GM18499 (cell line): ENCODE data around the gene TIMP3.

ENCODE experiments used
- ATAC-seq: cut with Tn5 transposase; IDR thresholded peaks from one replicate; pipeline ENCODE4 v1.9.1; 2021; ENCODE audit warnings: moderate number of reproducible peaks; ENCODE audit not compliant: insufficient read depth, unreplicated experiment

The TIMP3 gene

DNA sequence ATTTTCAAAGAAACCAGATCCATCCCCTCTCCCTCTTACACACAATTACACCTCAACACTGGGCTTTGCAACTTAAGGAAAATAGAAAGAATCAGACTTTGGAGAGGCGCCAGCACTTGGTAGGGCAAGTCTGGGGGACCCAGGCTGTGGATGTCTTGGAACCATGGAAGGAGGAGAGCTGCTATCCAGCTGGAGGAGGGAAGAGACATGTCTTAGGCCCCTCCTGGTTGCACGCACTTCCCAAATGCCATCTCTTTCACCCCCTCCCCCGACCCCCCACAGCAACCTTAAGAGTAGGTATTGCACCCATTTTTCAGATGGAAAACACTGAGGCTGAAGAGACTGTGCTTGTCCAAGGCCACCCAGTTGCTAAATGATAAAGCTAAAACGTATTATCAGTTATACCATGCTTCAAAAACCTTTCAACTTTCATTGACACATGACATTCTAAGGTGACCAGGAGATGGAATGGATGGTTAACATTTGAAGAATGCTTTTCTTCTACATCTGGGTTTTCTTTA is 3.9 kb downstream of the TIMP3 start:
- no peak for ATAC-seq

DNA sequence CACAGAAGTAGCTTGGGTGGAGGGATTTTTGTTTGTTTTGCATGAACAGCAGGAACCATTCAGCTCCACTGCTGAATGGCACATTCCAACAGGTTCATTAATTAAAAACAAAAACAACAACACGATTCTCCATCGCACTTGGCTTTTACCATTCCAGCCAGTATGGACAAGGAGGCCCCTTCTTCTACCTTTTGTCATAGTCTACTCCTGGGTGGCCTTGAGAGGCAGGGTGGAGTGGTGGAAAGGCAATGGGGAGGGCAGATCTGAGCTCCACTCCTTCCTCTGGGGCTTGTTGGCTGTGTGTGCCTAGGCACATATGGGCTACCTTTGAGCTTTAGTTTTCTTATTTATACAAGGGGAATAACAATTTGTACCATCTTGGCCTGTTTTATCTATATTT is 4.8 kb downstream of the TIMP3 start:
- ATAC-seq, result no peak

DNA sequence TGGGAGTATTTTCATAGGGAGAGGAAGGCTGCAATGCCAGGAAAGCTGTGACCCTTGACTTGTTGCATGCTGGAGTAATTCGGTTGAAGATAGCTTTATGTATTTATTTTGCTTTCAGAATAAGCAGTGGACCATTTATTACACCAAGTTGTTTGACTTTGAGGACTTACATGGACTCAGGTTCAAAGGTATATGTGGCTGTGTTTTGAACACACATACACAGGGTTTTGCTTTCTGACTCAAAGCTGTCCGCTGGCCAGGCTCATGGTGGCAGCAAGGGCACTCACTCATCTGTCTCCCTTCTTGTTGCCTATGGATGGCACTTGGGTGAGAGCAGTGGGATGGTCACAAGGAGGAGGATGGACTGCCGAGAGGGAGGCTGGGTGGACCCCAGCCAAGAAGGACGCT is 6.5 kb downstream of the TIMP3 start:
- no peak for ATAC-seq

DNA sequence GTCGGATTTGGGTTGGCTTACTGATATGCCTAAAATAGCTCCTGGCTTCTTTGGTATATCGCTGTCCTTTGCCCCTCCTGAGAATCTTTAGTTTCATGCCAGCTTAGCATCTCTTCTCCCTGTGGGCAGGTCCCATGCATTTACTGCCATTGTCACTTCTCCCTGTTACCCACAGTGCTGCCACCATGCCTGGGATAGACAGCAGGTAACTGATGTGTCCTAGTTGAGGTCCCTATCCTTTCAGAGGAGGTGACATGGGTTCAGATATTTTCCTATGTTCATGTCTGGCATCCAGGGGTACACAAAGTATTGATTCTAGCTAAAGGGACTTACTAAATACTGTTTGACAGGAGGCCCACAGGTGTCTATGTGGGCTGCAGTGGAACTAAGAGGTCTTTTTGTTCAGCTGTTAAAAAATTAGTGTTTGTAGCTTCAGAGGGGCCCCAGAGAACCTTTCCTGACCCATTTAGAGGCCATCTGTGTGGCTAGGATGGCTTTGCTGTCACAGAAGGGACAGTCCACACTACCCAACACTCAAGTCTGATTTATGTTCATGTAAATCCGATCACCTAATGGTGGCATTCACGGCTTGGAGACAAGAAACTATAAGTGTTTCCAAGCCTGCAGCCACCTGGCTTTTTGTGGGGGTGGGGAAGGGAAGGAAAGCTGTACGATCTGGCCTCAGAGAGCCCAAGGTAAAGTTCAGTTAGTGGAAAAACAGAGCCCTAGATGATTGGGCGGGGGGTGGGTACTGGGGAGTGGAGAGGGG is 8.5 kb downstream of the TIMP3 start:
- ATAC-seq, result no peak

DNA sequence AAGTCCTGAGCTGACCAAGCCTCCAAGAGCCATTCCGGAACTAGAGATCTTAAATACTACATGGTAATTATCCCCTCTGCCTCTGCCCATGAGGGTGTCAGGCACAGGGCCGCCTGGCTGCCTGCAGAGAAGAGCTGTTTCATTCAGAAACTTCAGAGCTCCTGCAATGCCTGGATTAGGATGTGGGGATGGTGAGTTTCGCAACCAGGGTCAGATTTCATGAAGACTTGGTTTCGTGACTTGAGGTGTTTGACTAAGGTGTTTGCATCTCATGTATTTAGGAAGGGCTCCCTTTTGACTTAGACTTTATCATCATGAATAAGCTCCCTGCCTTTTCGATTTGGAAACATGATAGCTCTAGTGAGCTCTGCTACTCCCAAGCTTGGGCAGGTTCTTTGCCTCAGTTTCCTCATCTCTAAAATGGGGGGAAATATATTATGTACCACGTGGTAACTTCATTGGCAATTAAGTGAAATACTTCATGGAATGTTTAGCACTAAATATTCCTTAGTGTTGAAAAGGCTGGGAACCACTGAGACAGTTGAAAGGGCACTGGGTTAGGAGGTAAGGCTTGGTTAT is 9.1 kb downstream of the TIMP3 start:
- no peak for ATAC-seq

DNA sequence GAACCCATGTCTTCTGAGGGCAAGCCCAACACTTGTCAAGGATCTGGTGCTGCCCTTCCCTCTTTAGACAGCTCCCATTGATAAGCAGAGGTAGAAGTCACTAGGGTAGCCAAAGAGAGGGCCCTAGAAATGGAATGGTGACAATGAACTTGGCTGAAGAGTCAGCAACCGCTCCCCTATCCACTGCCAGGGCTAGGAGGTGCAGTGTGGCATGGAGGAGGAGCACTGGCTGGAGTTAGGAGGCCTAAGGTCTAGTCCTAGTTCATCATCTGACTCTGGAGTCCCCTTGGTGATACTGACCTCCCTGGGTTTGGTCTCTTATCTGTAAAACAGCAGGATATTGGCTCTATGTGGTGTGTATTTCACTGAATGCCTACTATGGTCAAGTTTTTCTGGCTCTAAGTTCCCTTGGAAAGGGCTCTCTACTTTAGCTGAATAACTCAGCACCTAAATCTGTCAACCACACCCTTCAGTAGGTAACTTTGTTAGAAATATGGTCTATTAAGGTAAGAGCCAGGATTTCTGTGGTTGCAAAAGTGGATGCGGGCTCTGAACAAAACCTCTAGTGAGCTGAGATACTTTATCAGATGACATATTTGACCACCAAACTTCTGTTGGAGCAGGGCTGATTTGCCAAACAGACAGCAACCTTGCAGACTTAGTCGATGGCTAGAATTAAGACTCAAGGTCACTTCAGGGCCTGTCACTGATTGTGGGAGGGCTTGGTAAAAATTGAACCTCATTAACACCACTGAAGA is 10.5 kb downstream of the TIMP3 start:
- ATAC-seq, result no peak

DNA sequence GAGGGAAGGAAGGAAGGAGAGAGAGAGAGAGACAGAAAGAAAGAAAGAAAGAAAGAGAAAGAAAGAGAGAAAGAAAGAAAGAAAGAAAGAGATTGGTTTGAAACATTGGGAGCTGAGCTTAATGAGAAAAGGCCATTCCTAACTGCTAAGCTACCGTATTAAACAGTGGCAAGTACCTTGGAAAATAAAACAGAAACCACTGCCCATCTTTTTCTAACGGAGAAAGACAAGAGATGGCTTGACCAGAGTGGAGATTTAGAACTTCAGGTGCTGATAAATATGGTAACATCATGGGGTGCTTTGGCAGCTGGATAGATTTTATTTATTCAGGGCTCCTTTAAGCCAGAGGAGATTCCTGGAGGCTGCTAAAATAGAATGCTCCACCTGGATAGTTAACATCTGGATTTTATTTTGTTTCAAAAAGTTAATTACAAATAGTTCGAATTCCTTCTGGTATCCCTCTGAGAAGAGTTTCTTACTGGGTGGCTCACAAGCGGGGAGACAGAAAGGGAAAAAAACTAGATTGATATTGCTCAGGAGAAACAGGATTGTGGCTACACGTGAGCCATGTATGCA is 12.9 kb downstream of the TIMP3 start:
- no peak for ATAC-seq

DNA sequence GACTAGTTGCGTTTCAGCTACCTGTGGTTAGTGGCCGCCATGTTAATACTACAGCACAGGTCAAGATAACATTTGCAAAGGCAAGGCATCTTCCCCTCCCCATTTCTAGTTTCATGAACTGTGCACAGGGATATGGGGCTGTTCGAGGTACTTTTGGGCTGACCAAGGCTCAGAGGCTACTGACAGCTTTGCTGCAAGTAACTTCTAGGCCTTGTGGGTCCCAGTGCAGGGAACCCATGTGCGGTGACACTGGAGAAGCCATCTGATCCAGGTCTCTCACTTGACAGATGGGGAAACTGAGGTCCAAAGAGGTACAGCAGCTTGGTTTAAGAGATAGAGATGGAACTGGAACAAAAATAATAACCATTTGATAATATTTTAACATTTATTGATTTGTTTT is 13.6 kb downstream of the TIMP3 start:
- ATAC-seq, result no peak

DNA sequence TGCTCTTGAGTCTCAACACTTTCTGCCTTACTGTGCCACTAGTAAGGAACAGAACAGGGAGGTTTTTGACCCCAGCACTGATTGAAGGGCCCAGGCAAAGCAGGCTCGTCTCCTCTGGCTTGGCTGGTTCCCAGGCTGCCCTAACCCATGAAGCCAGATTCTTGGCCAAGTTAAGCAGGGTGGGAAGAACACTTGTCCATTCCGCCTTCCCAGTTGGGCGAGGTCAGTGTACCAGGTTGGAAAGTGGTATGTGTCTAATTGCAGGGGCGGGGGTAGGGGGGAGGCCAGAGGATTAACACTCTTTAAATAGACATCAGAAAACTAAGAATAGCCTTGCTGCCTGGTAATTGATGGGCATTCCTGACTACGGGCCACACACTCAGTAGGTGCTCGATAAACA is 14.4 kb downstream of the TIMP3 start:
- ATAC-seq, result no peak

DNA sequence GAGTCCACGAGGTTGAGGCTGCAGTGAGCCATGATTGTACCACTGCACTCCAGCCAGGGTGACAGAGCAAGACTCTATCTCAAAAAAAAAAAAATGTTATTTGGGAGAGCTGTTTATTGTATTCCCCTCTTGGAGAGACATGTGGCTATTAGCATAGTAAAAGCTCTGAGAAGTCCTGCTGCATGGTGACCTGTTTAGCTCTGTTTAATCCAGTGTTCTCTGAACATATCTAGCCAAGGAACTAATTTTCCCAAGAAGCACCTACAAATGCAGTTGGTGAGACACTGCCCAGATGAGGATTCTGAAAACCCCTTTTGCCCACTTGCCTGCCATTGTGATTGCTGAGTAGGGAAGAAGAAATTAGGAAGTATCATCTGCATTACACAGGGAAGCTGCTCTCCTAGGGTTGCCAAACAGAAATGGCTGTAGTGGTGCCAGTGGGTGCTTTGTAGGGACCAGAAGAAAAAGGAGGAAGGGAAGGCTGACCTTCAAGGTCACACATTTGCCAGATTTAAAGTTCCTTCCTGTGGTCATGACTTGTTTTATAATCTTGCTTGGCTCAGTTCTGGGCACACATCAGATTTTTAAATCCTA is 15.7 kb downstream of the TIMP3 start:
- no peak for ATAC-seq

DNA sequence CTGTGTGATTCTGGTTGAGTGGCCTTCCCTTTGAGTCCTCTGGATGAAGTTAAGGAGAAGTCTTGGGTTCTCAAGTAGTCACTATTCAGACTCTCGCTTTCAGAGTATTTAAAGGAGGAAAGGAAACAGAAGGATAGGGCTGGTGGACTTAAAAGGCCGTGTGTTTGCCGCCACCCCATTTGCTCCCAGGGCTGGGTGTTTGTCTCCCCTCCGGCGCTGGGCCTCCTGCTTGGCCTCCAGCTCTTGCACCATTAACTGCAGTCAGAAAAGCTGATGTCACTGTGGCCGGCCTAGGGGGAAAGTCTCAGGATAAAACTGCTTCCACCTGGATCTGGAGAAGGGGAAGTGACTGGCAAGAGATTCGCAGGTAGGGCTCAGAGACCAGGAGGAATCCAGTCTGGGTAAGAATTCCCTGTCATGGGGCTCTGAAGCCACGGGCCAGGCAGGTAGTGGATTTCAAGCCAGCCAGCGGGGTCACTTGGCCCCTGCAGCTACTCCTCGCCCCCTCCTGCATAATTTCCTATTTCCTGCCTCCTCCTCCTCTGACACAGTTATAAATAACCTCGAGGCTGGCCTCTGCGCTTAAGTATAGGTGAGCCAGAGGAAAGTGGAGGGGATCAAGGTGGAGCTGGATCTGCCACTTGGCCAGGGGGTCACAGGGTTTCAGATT is 17.1 kb downstream of the TIMP3 start:
- no peak for ATAC-seq

DNA sequence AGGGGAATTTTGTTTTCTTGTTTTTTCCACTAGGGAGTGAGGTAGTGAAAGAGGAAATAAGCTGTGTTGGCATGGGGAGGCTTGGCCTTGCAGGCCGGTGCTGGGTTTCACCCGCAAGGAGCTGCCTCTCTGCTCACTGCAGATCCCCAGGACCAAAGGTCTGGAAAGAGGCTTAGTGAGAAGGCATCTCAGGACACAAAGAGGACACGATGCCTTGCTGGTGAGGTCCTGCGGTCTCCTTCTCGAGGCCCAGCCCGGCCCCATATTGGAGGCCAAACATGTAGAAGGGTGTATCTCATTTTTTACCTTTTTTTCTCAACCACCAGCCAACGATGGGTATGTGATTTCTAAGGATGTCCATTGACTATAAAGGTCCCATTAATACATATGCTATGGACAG is 17.6 kb downstream of the TIMP3 start:
- ATAC-seq, result no peak

DNA sequence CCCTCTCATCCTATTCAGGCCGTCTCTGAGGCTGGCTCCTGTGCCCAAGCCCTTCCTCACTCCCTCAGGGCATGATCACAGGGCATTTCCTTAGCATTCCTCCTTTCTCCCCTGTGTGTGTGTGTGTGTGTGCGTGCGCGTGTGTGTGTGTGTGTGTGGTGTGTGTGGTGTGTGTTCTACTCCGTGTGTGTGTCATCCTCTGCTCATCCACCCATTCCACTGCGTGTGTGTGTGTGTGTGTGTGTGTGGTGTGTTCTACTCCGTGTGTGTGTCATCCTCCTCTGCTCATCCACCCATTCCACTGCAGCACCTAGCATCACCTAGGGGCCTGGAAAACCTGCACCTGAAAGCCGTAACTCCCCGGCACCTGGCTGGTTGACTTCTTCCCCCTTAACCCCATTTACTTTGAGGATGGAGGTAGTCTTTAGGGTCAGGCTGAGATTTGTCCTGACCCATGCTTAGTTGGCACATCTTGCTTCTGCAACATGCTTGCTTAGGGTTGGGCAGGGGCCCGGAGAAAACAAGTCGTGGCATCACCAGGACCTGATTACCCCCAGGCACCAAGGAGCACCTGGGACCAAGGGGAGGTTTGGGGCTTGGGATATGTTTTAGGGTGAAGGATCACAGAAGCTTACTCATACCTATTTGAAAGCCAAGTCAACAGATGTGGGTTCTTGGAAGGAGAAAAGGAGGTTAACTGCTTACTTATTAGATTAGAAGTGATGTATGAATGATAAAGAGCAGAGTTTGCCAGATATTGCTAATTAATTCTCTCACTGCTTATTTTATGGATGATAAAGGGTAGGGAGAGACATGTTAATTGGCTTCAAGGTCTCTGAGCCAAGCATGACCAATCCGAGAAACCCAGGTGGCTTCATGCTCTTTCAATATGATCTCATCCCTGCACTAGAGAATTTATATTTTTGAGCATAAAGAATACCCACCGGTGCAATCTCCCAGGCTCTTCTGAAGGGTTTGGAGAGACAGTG is 18.9 kb downstream of the TIMP3 start:
- ATAC-seq, result no peak

DNA sequence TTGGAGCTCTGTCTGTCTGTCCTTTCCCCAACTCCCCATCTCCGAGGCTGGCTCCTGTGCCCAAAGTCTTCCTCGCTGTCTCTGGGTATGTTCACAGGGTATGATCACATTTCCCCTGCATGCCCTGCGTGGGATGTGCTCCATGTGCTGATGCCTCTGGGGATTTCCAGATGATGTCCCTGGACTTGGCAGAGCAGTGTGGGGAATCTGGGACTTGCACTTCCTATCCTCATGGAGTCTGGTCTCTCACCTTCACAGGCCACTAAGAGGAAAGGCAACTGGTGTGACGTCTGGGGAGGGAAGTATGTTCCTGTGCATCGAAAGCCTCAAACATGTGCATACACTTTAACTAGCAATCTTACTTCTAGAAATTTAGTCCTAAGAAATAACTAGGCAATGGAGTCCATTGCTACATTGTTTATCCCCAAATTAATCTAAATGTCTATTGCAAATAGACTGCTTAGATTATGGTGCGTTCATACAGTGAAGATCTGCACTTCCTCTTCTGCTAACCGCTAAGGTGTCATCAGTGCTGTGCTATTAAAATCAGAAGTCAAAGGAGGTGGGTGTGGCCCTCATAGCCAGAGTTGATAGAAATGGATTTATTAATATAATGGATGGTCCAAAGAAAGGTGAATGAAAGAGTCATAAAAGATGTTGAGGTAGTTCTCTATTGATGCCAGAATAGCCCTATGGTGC is 20.8 kb downstream of the TIMP3 start:
- ATAC-seq, result no peak

DNA sequence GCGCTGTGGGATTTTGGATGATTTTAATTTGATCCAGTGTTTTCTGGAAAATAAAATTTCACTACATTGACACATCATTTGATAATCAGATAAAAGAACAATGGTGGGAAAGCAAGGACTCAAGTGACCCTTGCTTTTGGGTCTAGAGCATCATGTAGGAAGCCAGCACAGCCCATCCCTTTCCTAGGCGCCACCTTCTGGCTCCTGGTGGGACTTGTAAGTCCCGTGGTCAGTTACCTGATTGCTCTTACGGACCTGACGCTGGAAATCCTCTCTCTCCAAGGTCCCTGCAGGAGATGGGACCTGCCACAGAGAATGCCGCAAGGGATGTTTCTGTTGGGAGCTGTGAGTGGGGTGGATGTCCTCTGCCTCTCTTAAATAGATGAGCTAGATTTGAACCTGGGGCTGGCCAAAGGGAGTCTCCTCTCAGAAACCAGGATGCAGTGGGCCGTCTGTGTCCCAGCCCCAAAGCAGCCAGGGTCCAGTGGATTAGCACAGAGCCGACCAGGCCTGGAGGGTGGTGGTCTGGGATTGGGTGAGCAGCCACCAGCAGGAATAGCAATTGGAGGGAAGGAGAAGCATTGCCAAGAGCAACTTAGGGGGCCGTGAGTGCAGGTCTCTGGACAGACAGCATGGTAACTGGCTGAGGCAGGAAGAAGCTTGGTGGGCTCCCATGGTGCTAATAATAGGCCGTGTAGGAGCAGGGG is 21.7 kb downstream of the TIMP3 start:
- ATAC-seq, result no peak

DNA sequence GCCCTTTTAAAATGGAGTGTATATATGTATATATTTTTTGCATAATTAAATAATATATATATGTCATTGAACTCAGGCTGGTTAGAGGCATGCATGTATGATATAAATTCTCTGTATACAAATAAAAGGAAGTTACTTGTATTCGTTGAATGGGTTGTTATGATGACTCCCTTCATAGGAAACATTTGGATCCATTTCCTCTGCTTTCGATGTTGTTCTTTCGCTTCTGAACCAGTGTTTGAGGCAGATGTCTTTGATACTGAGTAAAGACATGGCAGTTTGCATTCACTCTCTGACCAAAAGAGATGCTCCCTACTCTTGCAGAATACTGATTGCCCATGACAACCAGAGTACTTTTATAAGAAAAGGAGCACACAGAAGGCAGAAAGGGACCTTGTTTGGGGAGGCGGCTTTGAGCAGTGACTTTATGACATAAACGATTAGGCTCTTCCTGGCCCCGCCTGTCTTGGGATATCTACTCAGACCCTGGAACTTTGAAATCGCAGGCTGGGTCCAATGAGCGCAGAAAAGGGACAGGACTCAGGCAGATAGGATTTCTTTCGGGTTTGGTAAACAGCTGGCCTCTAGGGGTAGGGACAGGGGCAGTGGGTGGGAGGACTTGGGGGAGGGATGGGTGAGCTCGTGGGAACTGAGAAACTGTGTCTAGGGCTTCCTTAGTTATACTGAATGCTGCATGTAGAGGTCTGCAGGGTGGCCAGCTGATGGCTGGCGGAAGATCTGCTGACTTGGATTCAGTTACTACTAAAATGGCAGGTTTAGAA is 23.2 kb downstream of the TIMP3 start:
- ATAC-seq, result no peak

DNA sequence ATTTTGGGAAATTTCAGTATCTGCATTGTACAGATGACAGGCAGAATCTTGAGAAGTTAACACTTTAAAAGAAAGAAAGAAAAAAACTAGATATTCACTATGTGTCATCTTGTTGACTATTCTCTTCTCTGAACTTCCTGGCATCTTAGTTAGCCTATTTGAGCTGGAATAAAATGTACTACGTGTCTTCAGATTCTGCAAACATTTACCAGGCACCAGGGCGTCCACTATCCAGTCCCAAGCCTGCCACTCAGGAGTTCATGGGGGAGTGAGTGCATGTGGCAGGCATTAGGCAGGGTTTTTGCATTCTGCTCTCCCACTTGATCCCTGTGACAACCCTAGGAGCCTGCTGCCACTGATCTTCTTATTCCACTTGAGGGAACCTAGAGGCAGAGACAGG is 25.0 kb downstream of the TIMP3 start:
- ATAC-seq, result no peak
